Measurements from ENCODE around the gene NCOR2. TPM values are rescaled to one million over a fixed set of nuclear protein-coding genes. Genes with fewer than 3 reads are reported as not detected.

NCOR2 gene
- total RNA-seq, 4 donors from 2014 or later, result 72.1 to 460 (median 119) TPM

DNA sequence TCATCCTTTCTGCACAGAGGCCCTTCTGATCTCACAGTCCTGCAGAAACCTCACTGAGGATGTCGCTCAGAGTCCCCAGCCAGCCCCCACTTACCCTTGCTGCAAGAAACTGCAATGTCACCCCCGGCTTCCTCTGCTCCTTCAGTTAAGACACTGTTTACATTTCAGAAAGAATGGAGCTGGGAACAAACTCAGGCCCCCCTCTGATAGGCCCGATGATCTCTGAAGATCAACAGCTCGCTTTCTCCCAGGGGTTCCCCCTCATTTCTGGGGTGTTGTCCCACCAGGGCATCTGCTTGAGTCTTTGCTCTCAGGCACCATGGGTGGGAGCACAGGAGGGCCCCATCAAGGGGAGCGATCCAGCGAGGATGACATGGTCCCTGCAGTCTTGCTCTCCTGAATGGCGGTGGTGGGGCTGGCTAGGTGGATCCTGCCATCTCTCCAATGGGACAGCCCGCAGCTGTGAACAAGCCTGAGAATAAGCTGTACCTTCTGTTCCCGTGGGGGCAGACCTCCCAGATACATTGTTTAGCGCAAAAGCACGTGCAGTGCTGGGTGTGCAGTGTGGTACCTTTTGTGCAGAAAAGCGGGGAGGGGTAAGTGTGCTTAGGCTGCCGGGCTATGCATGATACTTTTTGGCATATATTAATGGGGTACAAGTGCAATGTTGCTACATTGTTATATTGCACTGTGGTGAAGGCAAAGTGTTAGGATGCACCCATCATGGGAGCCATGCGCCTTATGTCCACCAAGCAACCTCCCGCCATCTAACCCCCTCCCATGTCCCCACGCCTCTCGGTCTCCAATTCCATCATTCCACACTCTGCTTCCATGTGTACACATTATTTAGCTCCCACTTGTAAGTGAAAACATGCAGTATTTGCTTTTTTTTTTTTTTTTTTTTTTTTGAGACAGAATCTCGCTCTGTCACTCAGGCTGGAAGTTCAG, 6.7 kb upstream of the NCOR2 start:
- TF ChIP-seq POLR2AphosphoS5 (IDR thresholded peaks at IDR 0.05) (no peak), POLR2A (IDR thresholded peaks at IDR 0.05) (no peak), EP300 (IDR thresholded peaks at IDR 0.05; ENCODE audit: low read depth) (no peak)
- TF ChIP-seq, protein P1, sequence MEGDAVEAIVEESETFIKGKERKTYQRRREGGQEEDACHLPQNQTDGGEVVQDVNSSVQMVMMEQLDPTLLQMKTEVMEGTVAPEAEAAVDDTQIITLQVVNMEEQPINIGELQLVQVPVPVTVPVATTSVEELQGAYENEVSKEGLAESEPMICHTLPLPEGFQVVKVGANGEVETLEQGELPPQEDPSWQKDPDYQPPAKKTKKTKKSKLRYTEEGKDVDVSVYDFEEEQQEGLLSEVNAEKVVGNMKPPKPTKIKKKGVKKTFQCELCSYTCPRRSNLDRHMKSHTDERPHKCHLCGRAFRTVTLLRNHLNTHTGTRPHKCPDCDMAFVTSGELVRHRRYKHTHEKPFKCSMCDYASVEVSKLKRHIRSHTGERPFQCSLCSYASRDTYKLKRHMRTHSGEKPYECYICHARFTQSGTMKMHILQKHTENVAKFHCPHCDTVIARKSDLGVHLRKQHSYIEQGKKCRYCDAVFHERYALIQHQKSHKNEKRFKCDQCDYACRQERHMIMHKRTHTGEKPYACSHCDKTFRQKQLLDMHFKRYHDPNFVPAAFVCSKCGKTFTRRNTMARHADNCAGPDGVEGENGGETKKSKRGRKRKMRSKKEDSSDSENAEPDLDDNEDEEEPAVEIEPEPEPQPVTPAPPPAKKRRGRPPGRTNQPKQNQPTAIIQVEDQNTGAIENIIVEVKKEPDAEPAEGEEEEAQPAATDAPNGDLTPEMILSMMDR (IDR thresholded peaks at IDR 0.05), result no peak
- Histone ChIP-seq H3K36me3 (no peaks in the 10 kb centered on the region), H3K27me3 (no peaks in the 10 kb centered on the region), H3K4me3 (no peak overlapping the region), H3K27ac (no peak overlapping the region), H3K4me1 (peaks cover 0 to 10% (median 1%) of the 10 kb centered on the region in 4 donors), H3K9me3 (no peaks in the 10 kb centered on the region)
- DNase-seq, result no peak
- intact Hi-C loops (cut with DNase I; ENCODE audit: low total_unique reads) (no loop called here), in situ Hi-C loops (cut with MboI; ENCODE audit: low pct_ligation_motif_present in 1 of 4, low pct_unique_long_range_greater_than_20kb in 1 of 4, low sequenced_read_pairs in 3 of 4) (loop anchor here in 1 of 4 donors (10.0 kb wide), 1 partner anchor 191 kb away; no protein-coding TSS in a partner anchor)
- 82 to 86% methylated on average over 5 to 18 of the region's 18 CpGs for WGBS, 2 donors (ENCODE audit: low coverage in 1 of 2)

DNA sequence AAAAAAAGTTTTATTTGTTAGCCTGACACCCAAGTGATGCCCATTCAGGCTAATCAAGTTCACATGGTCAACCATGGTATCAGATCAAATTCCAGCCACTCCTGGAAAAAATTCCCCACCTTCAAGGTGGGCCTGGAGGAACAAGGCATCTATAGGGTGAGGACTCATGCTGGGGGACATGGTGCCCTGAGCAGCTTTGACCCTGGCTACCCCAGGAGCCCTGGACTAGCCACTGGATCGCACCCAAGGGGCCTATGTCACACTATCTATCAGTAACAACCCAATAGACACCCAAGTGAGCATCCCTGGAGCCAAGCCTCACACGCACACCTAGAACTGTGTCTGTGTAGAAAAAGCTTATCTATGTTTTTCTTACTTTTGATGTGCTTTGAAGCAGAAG, 4.1 kb upstream of the NCOR2 start:
- in situ Hi-C loops (cut with MboI; ENCODE audit: low pct_ligation_motif_present in 1 of 4, low pct_unique_long_range_greater_than_20kb in 1 of 4, low sequenced_read_pairs in 3 of 4) (loop anchor here in 1 of 4 donors (10.0 kb wide), 1 partner anchor 193 kb away; no protein-coding TSS in a partner anchor), intact Hi-C loops (cut with DNase I; ENCODE audit: low total_unique reads) (no loop called here)

DNA sequence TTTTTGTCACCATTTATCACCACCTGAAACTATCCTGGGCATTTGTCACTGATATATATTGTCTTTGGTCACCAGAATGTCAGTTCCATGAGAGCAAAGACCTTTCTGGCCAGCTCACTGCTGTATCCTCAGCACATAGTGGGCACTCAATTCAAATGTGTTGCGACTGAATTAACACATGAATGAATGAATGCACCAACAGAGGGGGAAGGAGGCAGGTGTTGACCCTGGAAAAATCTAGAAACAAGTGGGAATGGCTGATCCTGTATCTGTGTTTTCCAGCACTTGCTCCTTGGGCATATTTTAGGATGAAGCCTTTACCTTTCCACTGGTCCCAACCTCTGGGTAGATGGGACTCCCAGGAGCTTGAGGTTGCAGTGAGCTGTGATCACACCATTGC, 3.4 kb upstream of the NCOR2 start:
- DNase-seq, result no peak
- no peak overlapping the region for H3K4me3 ChIP-seq
- no peaks in the 10 kb centered on the region for H3K9me3 ChIP-seq
- no peaks in the 10 kb centered on the region for H3K27me3 ChIP-seq
- peaks cover 6 to 27% (median 19%) of the 10 kb centered on the region in 4 donors for H3K4me1 ChIP-seq
- intact Hi-C loops (cut with DNase I; ENCODE audit: low total_unique reads), result no loop called here
- H3K36me3 ChIP-seq, result no peaks in the 10 kb centered on the region
- no peak for TF ChIP-seq EP300 (IDR thresholded peaks at IDR 0.05; ENCODE audit: low read depth)
- no peak for TF ChIP-seq POLR2AphosphoS5 (IDR thresholded peaks at IDR 0.05)
- TF ChIP-seq, protein P1 (IDR thresholded peaks at IDR 0.05), result no peak
- TF ChIP-seq POLR2A (IDR thresholded peaks at IDR 0.05), result no peak
- WGBS, 2 donors (ENCODE audit: low coverage in 1 of 2), result 100% methylated on average over 1 of the region's 1 CpG
- no peak overlapping the region for H3K27ac ChIP-seq
- in situ Hi-C loops (cut with MboI; ENCODE audit: low pct_ligation_motif_present in 1 of 4, low pct_unique_long_range_greater_than_20kb in 1 of 4, low sequenced_read_pairs in 3 of 4), result loop anchor here in 1 of 4 donors (10.0 kb wide), 1 partner anchor 194 kb away; no protein-coding TSS in a partner anchor

More for the DNA sequence above, 4.1 kb upstream of the NCOR2 start:
- H3K36me3 ChIP-seq, result no peaks in the 10 kb centered on the region
- 90% methylated on average over 2 of the region's 2 CpGs; no CpG with 5 or more reads in 1 of the 2 donors for WGBS, 2 donors (ENCODE audit: low coverage in 1 of 2)
- TF ChIP-seq EP300 (IDR thresholded peaks at IDR 0.05; ENCODE audit: low read depth), result no peak
- no peak for TF ChIP-seq POLR2AphosphoS5 (IDR thresholded peaks at IDR 0.05)
- TF ChIP-seq POLR2A (IDR thresholded peaks at IDR 0.05), result no peak
- TF ChIP-seq, protein P1 (IDR thresholded peaks at IDR 0.05), result no peak
- peaks cover 6 to 25% (median 16%) of the 10 kb centered on the region in 4 donors for H3K4me1 ChIP-seq
- H3K9me3 ChIP-seq, result no peaks in the 10 kb centered on the region
- H3K27ac ChIP-seq, result no peak overlapping the region
- no peak for DNase-seq
- H3K27me3 ChIP-seq, result no peaks in the 10 kb centered on the region
- H3K4me3 ChIP-seq, result no peak overlapping the region

All from transverse colon (tissue), 4 donors.